ENCODE data around the gene ADAMTS19. TPM values are rescaled to one million over a fixed set of nuclear protein-coding genes. Genes with fewer than 3 reads are reported as not detected.

ADAMTS19 gene
- total and polyA plus RNA-seq, 9 of the 15 experiments (the other 6 are each of a cell fraction or from before 2014, with no cell fraction given): not detected

DNA sequence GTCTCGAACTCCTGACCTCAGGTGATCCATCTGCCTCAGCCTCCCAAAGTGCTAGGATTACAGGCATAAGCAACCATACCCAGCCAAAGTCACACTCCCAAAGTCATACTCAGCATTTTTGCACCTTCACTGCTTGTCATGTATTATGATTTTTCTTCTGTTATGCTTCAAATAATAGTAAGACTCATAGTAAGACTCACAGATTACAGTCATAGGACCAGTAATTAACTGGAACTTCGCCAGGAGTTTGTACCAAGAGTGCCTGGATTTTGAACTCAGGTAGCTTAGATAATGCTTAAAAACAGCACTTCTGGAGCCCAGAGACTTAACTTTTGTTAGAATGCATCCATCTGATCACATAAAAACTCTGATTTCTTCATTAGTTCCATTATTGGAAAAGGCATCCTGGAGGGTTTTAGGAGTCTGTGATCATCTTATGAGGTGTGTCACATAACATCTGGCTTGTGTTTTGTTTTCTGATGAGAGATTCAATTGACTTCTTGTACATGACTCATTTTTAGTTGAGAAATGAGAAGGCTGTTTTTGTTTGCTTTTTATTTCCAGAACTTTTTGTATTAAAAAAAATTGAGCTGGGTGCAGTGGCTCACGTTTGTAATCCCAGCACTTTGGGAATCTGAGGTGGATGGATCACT is 131.5 kb downstream of the ADAMTS19 start:
- H3K9me1 ChIP-seq (ENCODE audit: control insufficient read depth, insufficient read depth, low read length): no peaks in the 10 kb centered on the region
- H3K79me2 ChIP-seq (ENCODE audit: control insufficient read depth, insufficient read depth, low read length): no peaks in the 10 kb centered on the region
- TF ChIP-seq TCF7L2 (IDR thresholded peaks at IDR 0.05; ENCODE audit: low read depth, low read length): no peak
- TF ChIP-seq ZNF830 (CRISPR knock-in tag; IDR thresholded peaks at IDR 0.05): no peak
- no peak for TF ChIP-seq SMAD2 (IDR thresholded peaks at IDR 0.05; ENCODE audit: low read depth, low read length)
- no peak for TF ChIP-seq GTF2F1 (IDR thresholded peaks at IDR 0.05; ENCODE audit: low read depth, low read length)
- TF ChIP-seq PHTF2 (CRISPR knock-in tag; IDR thresholded peaks at IDR 0.05): no peak
- no peak for TF ChIP-seq PRPF4 (IDR thresholded peaks at IDR 0.05; ENCODE audit: insufficient read depth, low read depth, low read length, poor library complexity, severe bottlenecking)
- no peak for TF ChIP-seq HDAC3 (IDR thresholded peaks at IDR 0.05; ENCODE audit: borderline replicate concordance, partially characterized antibody)
- TF ChIP-seq BHLHE40 (IDR thresholded peaks at IDR 0.05; ENCODE audit: low read length): no peak
- no peak for TF ChIP-seq PHF20 (IDR thresholded peaks at IDR 0.05; ENCODE audit: partially characterized antibody)
- H4K20me1 ChIP-seq (replicated peaks; ENCODE audit: control insufficient read depth, insufficient read depth, low read length): no peaks in the 10 kb centered on the region
- POLR2A ChIA-PET: no interaction called here
- BruUV-seq (replicated peaks): no TSS peak
- no peaks in the 10 kb centered on the region; the same call in 1 of the 2 replicates for H3K9me3 ChIP-seq (replicated peaks; ENCODE audit: control insufficient read depth, insufficient read depth, low read depth, low read length)
- no peak overlapping the region for H3K9ac ChIP-seq (ENCODE audit: insufficient read depth in 1 of 2, low read depth in 2 of 2, low read length in 2 of 2)
- intact Hi-C loops (cut with micrococcal nuclease) (no loop called here), in situ Hi-C loops (cut with MboI) (no loop called here)
- no peak overlapping the region for H3K4me2 ChIP-seq (ENCODE audit: insufficient read depth, low read length)
- CTCF ChIA-PET (ENCODE audit: low intra/inter-chr PET ratio): no interaction called here
- H2AFZ ChIP-seq (ENCODE audit: low read depth, low read length): no peak overlapping the region
- no peaks in the 10 kb centered on the region for H3K36me3 ChIP-seq (ENCODE audit: control insufficient read depth, insufficient read depth, low read length)
- no peak overlapping the region for H3K27ac ChIP-seq (ENCODE audit: extremely low read depth, low read depth, low read length)
- no peaks in the 10 kb centered on the region for H3K27me3 ChIP-seq (ENCODE audit: control insufficient read depth in 2 of 2, insufficient read depth in 2 of 2, low read length in 2 of 2)
- H3K4me1 ChIP-seq (replicated peaks in 1 of 2; ENCODE audit: control insufficient read depth in 2 of 2, insufficient read depth in 2 of 2, low read length in 2 of 2): no peaks in the 10 kb centered on the region
- H3K4me3 ChIP-seq: no peak overlapping the region
- ATAC-seq (no peak), DNase-seq (ENCODE audit: extremely low read depth in 1 of 4, low spot score in 3 of 4) (no peak), FAIRE-seq (no peak)
- 0% methylated on average over 3 of the region's 3 CpGs for WGBS (ENCODE audit: insufficient coverage, low coverage, missing lambda C conversion rate)

Measured in K562 (cell line).